Suppressor macrophage treated with lipopolysaccharide for 4 hours (primary cell): ENCODE results near the gene ST7L.
"Not testable (repeated sequence)": the region's sequence is repeated elsewhere in the genome, so short reads cannot be mapped to it uniquely, and the experiment has no call there.

Experiments used
- DNase-seq: peaks from one replicate; pipeline ENCODE4 v3.0.0-alpha.2; 2020

Gene ST7L

DNA sequence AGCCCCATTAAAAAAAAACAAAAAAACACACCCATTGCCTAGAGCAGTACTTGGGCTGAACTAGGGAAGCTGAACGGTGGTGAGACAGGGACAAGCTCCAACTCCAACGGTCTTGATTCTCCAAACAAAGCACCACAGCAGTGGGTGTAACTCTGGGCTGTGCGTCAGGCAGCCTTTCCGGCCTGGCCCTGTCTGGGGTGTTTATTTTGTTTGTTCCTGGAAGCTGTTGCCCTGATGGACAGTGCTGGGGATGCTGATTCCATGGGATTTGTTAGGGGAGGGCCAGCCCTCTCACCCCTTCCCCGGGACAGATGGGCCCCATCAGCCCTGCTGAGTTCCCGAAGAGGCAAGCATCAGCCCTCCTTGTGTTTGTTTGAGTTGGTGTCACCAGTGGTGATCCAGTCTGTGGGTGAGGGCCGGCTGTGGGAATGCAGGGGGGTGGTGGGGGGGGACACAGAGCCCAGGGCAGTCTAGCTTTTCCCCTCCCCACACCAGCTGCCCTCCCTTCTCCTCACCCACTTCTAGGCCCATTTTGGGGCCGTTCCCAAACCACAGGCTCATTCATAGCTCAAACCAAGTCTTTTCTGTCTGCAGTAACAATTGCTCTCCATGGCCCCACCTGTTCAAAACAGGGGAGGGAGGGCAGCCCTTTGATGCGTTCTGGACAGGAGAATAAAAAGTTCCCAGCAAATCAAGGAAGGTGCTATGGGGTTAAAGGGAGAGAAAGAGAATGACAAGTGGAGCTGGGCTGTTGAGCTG lies 105.7 kb downstream of the ST7L start:
- DNase-seq = no peak

DNA sequence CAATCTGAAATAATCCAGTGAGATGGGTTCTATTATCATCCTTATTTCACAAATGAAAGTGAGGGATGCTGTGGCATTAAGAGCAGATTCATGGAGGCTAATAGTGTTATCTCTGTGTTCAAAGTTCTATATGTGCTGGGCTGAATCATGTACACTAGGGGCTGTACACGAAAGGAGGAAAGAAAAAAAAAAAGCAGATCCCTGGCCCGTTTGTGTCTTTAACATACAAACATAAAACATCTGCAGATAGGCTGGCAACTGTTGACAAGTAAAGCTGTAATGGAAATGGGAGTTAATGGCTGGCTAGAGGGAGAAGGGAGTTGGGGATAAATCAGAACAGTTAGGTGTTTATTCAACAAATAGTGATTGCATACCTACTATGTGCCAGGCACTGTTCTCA lies 107.0 kb downstream of the ST7L start:
- DNase-seq = no peak

DNA sequence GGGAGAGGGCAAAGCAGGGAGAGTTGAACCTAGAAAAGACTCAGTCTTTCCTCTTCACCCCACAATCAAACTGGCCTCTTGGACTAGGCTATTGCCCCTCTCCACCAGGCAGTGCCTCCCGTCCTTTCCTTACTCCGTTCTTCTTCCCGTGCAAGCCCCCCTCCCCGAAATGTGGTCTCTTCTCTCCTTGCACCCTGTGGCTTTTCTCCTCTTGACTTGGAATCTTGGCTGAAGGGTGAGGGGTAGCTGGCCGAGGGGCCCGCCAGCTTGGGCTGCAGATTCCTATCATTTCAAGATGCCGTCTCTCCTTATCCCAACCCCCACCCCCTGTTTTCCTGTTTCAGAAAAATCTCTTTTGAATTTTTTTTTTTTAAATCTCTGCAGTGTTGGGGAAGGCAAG lies 108.6 kb downstream of the ST7L start:
- no peak for DNase-seq

DNA sequence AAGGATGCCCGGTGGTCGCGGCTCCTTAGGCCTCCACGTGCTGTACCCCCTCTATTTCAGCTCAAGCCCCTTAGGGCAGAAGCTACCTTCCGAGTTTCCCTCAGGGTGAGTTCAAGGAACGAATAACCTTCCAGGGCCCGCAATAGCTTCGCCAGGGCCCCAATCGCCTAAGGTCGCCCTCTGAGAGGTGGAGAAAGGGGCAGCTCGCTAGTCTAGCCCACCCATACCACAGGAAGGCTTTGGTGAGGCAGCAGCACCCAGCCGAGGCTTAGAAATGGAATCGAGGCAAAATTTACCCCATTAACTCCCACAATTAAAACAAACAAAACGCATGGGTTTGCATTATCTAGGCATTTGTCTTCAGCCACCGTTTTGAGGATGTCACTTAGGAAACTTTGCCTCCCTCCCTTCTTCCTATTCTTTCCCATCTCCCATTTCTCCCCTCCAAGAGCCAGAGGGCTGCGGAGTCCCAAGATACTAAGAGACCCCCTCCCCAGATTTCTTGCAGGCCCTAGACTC lies 109.2 kb downstream of the ST7L start:
- DNase-seq = no peak

DNA sequence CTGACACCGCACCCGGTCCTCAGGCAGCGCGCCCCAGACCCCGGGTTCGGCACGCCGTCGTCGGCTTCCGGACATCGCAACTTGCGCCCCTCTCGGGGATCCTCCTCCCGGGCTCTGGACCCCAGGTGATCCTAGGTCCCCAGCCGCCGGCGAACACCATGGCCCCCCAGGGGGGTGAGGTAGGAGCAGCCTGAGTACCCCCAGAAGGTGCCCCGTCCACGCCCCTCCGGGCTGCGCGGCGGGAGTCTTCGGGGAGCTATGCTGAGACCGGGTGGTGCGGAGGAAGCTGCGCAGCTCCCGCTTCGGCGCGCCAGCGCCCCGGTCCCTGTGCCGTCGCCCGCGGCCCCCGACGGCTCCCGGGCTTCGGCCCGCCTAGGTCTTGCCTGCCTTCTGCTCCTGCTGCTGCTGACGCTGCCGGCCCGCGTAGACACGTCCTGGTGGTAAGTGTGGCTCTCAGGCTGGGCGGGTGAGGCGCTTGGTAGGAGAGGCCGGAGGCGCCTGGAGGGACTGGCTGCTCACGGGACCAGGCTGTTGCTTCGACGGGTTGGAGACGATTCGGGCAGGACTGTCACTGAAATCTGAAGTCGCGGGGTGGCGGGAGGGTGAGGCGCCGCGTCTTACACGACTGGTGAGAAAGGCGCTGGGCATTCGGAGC lies 109.8 kb downstream of the ST7L start:
- DNase-seq = peak; percentile 15

DNA sequence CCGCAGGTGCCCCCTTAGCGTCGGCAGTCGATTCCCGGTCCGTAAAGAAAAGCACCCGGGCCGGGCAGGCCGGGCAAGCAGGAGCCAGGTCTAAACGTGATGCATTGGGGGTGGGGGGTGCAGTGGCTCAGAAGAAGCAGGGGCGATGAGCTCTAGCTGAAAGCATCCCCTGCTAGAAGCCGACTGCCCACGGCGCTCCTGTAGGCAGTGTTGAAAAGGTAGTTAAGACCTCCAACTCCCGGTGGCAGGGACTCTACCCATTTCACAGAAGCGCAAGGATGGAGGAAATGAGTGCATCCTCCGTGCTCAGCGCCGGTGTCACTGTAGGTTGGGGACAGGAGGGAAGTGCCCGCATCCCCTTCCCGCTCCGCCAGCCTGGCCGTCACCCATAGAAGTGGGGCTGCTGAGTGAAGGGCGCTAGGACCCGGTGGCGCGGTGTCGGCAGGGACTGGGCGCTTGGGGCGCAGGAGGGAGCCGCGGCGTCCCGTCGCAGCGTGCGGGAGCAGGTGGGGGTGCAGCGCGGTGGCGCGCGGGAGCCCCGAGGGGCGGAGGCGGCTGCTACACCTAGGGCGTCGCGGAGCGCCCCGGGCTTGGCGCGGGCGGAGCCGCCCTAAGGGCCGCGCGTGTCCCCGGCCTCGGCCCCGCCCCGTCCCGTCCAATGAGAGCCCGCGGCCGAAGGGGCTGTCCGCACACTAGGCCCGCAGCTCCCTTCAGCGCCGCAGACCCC lies 110.5 kb downstream of the ST7L start, which contains the start of gene WNT2B:
TSS of gene WNT2B (plus strand) at position 688 of the 727 bp plus-strand sequence. CDS start 298 bp downstream, outside the sequence.
- DNase-seq = peak; percentile 18

DNA sequence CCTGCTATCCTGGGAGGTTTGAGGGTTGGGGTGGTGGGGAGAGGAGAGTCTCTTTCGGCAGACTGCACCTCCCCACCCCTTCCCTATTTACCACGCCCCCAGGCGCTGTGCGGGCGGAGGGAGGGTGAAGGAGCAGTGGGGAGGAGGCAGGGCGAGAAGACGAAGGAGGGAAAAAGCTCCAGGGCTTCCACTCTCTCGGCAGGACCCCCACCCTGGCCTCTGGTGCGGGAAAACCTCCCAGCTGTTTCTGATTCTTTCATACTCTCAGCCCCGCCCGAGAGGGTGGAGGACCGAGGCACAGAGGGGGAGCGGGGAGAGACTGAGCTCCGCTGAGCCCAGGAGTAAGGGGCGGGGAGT lies 111.0 kb downstream of the ST7L start:
- peak; percentile 5 for DNase-seq

DNA sequence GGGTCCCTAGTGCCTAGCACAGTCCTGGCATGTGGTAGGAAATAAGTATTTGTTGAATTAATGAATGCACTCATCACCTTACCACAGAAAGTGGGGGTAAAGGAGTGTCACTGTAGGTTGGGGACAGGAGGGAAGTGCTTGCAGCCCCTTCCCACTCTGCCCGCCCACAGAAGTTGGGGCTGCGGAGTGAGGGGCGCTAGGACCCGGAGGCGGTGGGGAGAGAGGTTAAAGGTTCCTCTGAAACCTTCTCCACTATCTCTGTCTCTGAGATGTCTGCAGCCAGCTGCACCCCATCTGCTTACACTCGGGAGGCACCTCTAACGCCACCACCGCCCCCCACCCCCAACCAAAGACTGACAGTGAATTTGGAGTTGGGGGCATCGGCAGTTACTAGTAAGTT lies 111.6 kb downstream of the ST7L start:
- DNase-seq = no peak

DNA sequence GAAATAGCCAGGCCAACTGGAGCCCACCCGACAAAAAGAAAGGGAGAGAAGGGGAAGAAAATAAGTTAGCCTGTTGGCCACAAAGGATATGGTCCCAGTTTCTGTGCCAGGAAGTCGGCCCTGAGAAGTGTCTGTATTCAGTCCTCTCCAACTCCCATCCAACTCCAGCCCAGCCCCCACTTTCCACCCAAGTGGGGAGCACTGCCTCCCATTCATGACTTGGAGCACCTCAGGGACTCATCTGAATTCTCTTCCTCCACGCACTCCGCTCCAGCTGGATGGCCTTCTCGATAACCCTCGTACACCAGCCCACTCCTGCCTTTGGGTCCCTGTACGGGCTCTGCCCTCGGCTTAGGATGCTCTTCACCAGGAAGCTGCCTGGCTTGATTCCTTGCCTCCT lies 112.2 kb downstream of the ST7L start:
- DNase-seq = no peak

DNA sequence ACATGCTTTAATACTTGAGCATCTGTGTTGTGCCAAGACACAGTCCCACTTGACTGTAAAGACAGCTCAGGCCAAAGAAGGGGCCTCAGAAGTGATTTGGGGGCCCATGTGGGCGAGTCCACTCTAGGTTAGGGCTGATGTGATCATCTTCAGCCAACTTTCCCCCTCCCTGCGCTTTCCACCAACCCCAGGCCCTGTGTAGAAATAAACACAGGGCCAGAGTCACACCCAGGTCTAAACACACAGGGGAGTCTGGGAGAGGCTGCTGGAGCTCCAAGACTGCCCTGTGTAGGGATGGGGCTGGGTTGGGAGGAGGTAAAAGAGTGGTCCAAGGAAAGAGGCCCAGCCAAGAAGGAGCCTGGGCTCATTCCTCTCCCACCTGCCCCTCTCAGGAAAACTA lies 112.6 kb downstream of the ST7L start:
- no peak for DNase-seq

DNA sequence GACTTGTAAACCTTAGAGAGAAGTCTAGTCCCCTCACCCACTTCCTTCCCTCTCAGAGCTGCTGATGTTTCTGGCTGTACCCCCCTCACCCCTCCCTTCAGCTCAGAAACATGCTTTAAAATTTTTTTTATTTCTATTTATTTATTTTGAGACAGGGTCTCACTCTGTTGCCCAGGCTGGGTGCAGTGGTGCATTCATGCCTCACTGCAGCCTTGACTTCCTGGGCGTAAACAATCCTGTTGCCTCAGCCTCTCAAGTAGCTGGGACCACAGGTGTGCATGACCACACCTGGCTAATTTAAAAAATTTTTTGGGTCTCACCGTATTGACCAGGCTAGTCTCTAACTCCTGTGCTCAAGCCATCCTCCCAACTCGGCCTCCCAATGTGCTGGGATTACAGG lies 113.1 kb downstream of the ST7L start:
- no peak for DNase-seq

DNA sequence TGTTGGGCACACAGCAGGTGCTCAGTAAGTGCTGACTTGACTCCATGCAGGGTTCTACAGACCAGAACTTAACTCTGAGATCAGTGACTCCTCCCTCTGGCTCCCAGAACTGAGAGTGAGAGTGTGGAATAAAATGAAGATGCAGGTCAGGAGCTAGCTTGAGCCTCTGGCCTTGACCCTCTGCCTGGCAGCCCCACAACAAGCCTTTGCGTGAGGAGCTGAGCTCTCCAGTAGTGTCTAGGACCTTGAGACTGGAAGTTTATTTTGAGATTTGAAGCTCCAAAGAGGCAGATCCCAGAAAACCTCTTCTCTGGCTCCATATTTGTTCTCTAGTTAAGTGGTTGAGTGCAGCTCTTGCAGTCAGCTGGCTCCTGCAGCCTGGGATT lies 113.5 kb downstream of the ST7L start:
- DNase-seq = no peak

DNA sequence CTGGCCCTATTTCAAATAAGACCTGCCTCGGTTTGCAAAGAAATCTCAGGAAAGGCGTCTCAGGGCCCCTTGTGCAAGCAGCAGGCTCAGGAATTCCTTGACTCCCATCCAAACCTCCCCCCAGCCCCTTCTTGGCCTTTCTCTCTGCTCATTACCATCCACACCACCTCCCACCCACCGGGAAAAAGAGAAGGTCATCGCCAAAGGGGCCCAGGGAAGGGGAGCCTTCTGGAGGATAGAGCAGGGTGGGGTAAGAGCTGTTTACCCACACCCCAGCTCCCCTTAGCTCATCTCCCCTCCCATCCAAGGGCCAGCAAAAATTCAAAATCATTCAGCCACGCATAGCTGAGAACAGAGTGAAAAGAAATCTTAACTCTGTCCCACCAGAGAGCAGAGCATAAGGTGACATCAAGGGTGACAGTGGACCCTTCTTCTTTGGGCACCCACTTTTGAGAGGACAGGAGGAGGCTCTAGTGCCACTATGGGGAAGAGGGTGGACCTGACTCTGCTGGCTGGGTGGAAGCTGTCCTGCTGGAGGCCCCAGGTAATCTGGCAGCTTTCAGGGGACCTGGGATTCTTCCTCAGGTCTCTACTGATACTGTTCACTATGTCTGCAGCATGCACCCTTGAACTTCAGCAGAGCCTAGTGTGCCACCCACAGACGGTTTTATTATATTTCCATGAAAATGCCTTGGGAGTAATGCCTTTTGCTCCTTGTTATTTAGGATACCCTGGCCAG lies 114.1 kb downstream of the ST7L start:
- no peak for DNase-seq

DNA sequence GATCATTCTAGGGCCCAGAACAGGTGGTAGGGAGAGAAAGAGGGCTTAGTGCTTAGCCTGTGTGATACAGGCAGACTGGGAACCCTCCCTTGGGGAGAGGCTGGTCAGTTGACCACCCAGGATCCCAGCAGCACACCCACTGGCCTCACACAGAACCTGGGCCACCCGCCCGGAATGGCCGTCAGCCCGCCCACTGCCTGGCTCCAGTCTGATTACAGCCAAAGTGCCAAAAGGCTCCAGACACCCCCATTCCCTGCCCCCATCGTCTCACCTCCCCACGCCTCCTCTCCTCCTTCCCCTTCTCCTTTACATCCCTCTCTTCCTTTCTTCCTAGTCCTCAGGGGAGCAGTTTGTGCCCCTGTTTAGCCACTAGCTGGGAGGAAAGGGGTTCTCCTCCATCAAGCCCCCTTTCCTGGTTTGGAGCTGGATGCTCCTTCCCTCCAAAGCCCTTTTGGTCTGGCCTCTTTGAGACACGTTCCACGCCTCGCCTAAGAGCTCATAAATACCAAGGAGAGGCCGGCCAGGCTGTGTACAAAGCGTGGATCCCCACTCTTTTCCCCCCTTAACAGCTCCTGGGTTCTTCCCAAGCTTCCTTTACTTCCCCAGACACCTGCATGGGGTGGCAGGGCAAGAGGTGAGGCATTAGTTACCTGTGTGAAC lies 114.8 kb downstream of the ST7L start:
- DNase-seq = no peak

DNA sequence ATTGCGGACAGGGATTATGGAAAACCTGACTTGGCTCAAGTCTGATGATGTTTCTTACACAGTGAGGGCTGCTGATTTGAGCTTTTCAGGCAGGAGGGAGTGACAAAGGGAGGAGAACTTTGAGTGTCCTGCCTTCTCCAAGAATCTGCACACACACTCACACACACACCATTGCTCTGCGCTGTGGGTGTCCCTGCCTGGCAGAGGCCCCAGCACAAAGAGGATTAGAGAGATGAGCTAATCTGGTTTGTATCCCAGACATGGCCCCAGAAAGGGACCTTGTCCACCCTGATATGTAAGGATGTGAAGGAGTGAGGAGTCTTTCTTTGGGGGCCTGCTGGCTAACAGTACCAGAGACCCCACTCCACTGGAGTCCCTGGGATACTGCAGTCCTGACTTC lies 116.1 kb downstream of the ST7L start:
- no peak for DNase-seq

DNA sequence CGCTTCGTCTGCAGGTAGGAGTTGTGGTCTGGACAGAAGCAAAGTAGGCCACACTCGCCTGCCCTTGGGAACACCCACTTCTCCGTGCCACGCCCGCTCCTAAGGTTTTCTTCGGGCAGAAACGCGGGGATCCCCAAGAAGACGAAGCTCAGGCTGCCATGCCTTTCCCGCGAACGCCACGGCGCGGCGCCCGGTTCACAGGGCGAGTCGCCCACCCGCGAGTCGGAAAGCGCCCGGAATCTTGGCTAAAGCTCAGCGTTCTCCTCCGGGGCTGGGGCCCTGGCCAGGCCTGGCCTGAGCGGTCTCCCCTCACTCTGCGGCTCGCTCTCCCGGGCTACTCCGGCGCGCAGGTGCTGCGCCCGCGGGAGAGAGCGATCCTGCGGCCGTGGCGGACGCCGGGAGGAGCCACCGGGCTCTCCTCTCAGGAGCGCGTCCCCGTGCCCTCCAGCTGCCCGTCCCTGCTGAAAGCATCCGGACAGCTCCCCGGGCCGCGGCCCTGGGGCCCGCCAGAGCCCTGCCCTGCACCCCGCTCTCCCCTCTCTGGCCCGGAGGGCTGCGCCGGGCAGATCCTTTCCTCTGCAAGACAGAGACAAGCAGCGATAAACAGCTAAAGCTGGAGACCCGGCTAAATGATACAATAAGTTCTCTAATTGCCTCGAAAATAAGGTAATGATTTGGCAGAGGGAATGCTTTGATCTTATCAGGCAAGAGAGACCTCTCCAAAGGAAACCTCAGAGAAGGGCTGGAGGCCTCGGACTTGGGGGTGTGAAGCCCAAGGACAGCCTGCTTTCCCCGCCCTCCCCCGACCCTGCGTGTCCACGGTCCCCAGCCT lies 116.9 kb downstream of the ST7L start:
- peak; percentile 77 for DNase-seq

DNA sequence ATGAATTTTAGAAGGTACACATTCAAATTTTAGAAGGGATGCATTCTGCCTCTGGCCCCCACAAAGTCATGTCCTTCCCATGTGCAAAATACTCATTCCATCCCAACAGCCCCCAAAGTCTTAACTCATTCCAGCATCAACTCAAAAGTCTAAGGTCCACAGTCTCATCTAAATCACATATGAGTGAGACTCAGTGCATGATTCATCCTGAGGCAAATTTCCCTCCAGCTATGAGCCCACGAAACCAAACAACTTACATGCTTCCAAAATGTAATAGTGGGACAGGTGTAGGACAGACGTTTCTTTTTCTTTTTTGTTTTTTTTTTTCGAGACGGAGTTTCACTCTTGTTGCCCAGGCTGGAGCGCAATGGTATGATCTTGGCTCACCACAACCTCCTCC lies 122.7 kb downstream of the ST7L start:
- DNase-seq = no peak

DNA sequence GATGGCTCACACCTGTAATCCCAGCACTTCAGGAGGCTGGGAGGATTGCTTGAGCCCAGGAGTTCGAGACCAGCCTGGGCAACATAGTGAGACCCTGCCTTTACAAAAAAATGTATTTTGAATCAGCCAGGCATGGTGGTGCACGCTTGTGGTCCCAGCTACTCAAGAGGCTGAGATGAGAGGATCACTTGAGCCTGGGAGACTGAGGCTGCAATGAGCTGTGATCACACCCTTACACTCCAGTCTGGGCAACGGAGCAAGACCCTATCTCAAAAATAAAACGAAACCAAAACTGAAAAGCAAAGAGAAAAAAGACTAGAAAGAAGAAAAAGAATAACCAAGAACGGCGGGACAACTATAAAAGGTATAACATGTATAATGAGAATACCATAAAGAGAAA lies 125.6 kb downstream of the ST7L start:
- DNase-seq = no peak

DNA sequence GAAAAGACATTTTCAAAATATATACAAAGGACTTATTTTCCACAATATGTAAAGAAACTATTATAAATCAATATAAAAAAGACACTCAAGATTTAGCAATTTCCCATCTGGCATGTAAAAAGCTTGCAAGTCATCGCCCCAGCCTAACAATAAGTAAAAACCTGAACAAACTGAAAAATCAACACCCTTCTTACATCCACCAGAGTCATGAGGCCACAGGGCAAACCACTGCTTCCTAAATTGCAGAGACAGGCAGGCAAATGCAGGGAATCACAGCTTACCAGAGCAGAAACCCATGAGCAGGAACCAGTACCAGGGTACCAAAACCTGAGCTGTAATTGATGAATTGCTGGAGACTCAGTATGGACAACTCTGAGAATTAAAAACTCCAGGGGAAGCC lies 126.9 kb downstream of the ST7L start:
- DNase-seq = no peak

DNA sequence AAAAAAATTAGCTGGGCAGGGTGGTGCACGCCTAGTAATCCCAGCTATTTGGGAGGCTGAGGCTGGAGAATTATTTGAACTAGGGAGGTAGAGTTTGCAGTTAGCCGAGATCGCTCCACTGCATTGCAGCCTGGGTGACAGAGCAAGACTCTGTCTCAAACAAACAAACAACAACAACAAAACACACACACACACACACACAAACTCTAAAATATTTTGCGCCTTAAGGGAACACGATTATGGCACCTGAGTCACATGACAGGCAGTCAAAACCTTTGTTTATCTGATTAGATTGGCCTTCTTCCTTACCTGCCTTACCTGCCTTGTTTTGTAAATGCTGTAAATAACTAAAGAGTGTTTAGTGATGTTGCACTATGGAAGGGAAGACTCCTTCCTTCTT lies 130.8 kb downstream of the ST7L start:
- DNase-seq = no peak

DNA sequence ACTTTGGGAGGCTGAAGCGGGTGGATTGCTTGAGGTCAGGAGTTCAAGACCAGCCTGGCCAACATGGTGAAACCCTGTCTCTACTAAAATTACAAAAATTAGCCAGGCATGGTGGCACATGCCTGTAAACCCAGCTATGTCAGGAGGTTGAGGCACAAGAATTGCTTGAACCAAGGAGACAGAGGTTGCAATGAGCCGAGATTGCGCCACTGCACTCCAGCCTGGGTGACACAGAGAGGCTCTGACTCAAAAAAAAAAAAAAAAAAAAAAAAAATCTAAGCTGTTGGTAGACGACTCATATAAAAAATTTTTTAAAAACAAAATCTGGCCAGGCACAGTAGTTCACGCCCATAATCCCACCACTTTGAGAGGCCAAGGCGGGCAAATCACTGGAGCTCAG lies 131.3 kb downstream of the ST7L start:
- not testable (repeated sequence) for DNase-seq

DNA sequence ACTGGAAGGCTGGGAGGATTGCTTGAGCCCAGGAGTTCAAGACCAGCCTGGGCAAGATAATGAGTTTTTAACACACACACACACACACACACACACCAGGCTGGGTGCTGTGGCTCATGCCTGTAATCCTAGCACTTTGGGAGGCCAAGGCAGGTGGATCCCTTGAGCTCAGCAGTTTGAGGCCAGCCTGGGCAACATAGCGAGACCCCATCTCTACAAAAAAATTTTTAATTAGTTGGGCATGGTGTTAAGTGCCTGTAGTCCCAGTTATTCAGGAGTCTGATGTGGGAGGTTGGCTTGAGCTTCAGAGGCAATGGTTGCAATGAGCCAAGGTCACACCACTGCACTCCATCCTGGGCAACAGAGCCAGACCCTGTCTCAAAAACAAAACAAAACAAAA lies 132.9 kb downstream of the ST7L start:
- DNase-seq = not testable (repeated sequence)
